Large intestine (tissue), 3 donors: ENCODE results near the gene RAB6A. TPM values are rescaled to one million over a fixed set of nuclear protein-coding genes. Genes with fewer than 3 reads are reported as not detected.
A peak's percentile ranks its signal among the peaks of the same experiment; 100 is the strongest.
"Not testable (repeated sequence)": the region's sequence is repeated elsewhere in the genome, so short reads cannot be mapped to it uniquely, and the experiment has no call there.

Source experiments
- DNase-seq, 2 donors: peaks; one replicate each; pipeline versions ENCODE4 v3.0.0 to v3.0.0-alpha.2; 2013
- H3K27ac ChIP-seq: one replicate; pipeline ENCODE4 v1.5.1; 2013; ENCODE audit warnings: low read length
- H3K27me3 ChIP-seq: 2 replicates; pipeline ENCODE4 v1.6.1; 2013; ENCODE audit warnings: low read length; ENCODE audit not compliant: control insufficient read depth, insufficient read depth
- H3K36me3 ChIP-seq: 2 replicates; pipeline ENCODE4 v1.6.1; 2013; ENCODE audit warnings: low read length; ENCODE audit not compliant: control insufficient read depth, insufficient read depth
- H3K4me1 ChIP-seq: one replicate; pipeline ENCODE4 v1.6.1; 2013; ENCODE audit warnings: low read length; ENCODE audit not compliant: control insufficient read depth, insufficient read depth
- H3K4me3 ChIP-seq: one replicate; pipeline ENCODE4 v1.5.1; 2013; ENCODE audit warnings: low read length
- H3K9me3 ChIP-seq: one replicate; pipeline ENCODE4 v1.6.1; 2013; ENCODE audit warnings: mild to moderate bottlenecking, low read depth, low read length, moderate library complexity; ENCODE audit not compliant: control insufficient read depth
- WGBS: methylation state at CpG from one replicate; pipeline ENCODE4 v1.1.5; 2013; ENCODE audit warnings: low lambda C conversion rate; ENCODE audit not compliant: insufficient coverage; 5-methylcytosine and 5-hydroxymethylcytosine counted together
- polyA plus RNA-seq: library from polyadenylated mRNA; unstranded; fragments of 120-200 nt; gene quantifications from one replicate; pipeline ENCODE4 v1.2.1, GENCODE V29; 2013

Gene RAB6A
- polyA plus RNA-seq, 1 donor = 111 TPM

GRCh38 chr11:73752216-73752867, 8.5 kb downstream of the RAB6A start:
- H3K9me3 ChIP-seq = no peaks in the 10 kb centered on the region
- no peak for DNase-seq
- no peak overlapping the region for H3K4me3 ChIP-seq
- WGBS = 91% methylated on average over 6 of the region's 14 CpGs
- no peaks in the 10 kb centered on the region for H3K27me3 ChIP-seq
- H3K27ac ChIP-seq = peak overlapping the region; percentile 10
- no peaks in the 10 kb centered on the region for H3K36me3 ChIP-seq
- H3K4me1 ChIP-seq = peaks cover 36% of the 10 kb centered on the region

- H3K4me3 ChIP-seq, H3K27me3 ChIP-seq, H3K9me3 ChIP-seq, DNase-seq, H3K36me3 ChIP-seq: not testable (repeated sequence)
- H3K4me1 ChIP-seq = peaks cover 36% of the 10 kb centered on the region
- WGBS = no CpG with 5 or more reads among the region's 4 CpGs
- peak overlapping the region; percentile 51 for H3K27ac ChIP-seq
Measured at GRCh38 chr11:73750862-73751261, 10.0 kb downstream of the RAB6A start.

GRCh38 chr11:73750228-73750627, 10.6 kb downstream of the RAB6A start:
- Histone ChIP-seq H3K4me1 (peaks cover 36% of the 10 kb centered on the region), H3K27ac (peak overlapping the region; percentile 51), H3K4me3 (no peak overlapping the region), H3K36me3 (peaks cover 5% of the 10 kb centered on the region), H3K27me3 (no peaks in the 10 kb centered on the region), H3K9me3 (no peaks in the 10 kb centered on the region)
- 0% methylated on average over 1 of the region's 5 CpGs for WGBS
- DNase-seq = peak; percentile 23 to 62

- peaks cover 31% of the 10 kb centered on the region for H3K4me1 ChIP-seq
- no peak overlapping the region for H3K27ac ChIP-seq
Measured at GRCh38 chr11:73749118-73749517, 11.8 kb downstream of the RAB6A start.

GRCh38 chr11:73748300-73748699, 12.6 kb downstream of the RAB6A start:
- WGBS = 34% methylated on average over 2 of the region's 5 CpGs
- no peaks in the 10 kb centered on the region for H3K9me3 ChIP-seq
- no peak overlapping the region for H3K27ac ChIP-seq
- peaks cover 5% of the 10 kb centered on the region for H3K36me3 ChIP-seq
- H3K4me3 ChIP-seq = no peak overlapping the region
- peaks cover 27% of the 10 kb centered on the region for H3K4me1 ChIP-seq
- DNase-seq = no peak
- no peaks in the 10 kb centered on the region for H3K27me3 ChIP-seq

More at GRCh38 chr11:73749118-73749517, 11.8 kb downstream of the RAB6A start:
- H3K9me3 ChIP-seq = no peaks in the 10 kb centered on the region
- no peaks in the 10 kb centered on the region for H3K27me3 ChIP-seq
- peaks cover 5% of the 10 kb centered on the region for H3K36me3 ChIP-seq
- no peak for DNase-seq
- 92% methylated on average over 5 of the region's 7 CpGs for WGBS
- H3K4me3 ChIP-seq = no peak overlapping the region

GRCh38 chr11:73747762-73748161, 13.1 kb downstream of the RAB6A start:
- peaks cover 22% of the 10 kb centered on the region for H3K4me1 ChIP-seq
- no peak for DNase-seq
- H3K9me3 ChIP-seq = no peaks in the 10 kb centered on the region
- H3K4me3 ChIP-seq = no peak overlapping the region
- H3K27ac ChIP-seq = no peak overlapping the region
- H3K27me3 ChIP-seq = no peaks in the 10 kb centered on the region
- peaks cover 5% of the 10 kb centered on the region for H3K36me3 ChIP-seq
- 33% methylated on average over 1 of the region's 3 CpGs for WGBS

GRCh38 chr11:73746701-73747100, 14.2 kb downstream of the RAB6A start:
- no peak for DNase-seq
- WGBS = 100% methylated on average over 1 of the region's 13 CpGs
- no peak overlapping the region for H3K4me3 ChIP-seq
- H3K4me1 ChIP-seq = peaks cover 16% of the 10 kb centered on the region
- no peaks in the 10 kb centered on the region for H3K9me3 ChIP-seq
- no peaks in the 10 kb centered on the region for H3K27me3 ChIP-seq
- peaks cover 5% of the 10 kb centered on the region for H3K36me3 ChIP-seq
- H3K27ac ChIP-seq = no peak overlapping the region

GRCh38 chr11:73743045-73743444, 17.8 kb downstream of the RAB6A start:
- no peak for DNase-seq
- Histone ChIP-seq H3K4me3 (no peak overlapping the region), H3K4me1 (no peaks in the 10 kb centered on the region), H3K27ac (no peak overlapping the region), H3K36me3 (peaks cover 7% of the 10 kb centered on the region), H3K27me3 (no peaks in the 10 kb centered on the region), H3K9me3 (no peaks in the 10 kb centered on the region)
- 100% methylated on average over 1 of the region's 7 CpGs for WGBS

GRCh38 chr11:73735959-73736358, 24.9 kb downstream of the RAB6A start:
- H3K27me3 ChIP-seq, H3K4me3 ChIP-seq, H3K9me3 ChIP-seq, DNase-seq, H3K27ac ChIP-seq, H3K4me1 ChIP-seq, H3K36me3 ChIP-seq: not testable (repeated sequence)
- WGBS = 80% methylated on average over 1 of the region's 7 CpGs

- Histone ChIP-seq H3K4me1 (no peaks in the 10 kb centered on the region), H3K27ac (no peak overlapping the region), H3K9me3 (no peaks in the 10 kb centered on the region), H3K36me3 (peaks cover 7% of the 10 kb centered on the region), H3K27me3 (no peaks in the 10 kb centered on the region), H3K4me3 (no peak overlapping the region)
- no peak for DNase-seq
Measured at GRCh38 chr11:73734993-73735392, 25.9 kb downstream of the RAB6A start.

- WGBS = no CpG with 5 or more reads among the region's 8 CpGs
Measured at GRCh38 chr11:73734011-73734410, 26.9 kb downstream of the RAB6A start.

More at GRCh38 chr11:73734011-73734410, 26.9 kb downstream of the RAB6A start:
- not testable (repeated sequence) for H3K4me3 ChIP-seq, H3K27ac ChIP-seq, H3K27me3 ChIP-seq, DNase-seq, H3K4me1 ChIP-seq, H3K9me3 ChIP-seq
- peaks cover 12% of the 10 kb centered on the region for H3K36me3 ChIP-seq
